Caco-2 (cell line): Measurements from ENCODE around the gene NT5C3B. TPM values are rescaled to one million over a fixed set of nuclear protein-coding genes. Genes with fewer than 3 reads are reported as not detected.

Source experiments
- BruUV-seq: library from RNA; stranded (reverse); fragments of 400-500 nt; replicated peaks from 2 replicates; lab custom pipeline; 2021; lab: Mats Ljungman, UMichigan
- CTCF ChIA-PET: fragments of 300-600 bp; sonication (Branson Sonifier 250); formaldehyde crosslinking; loops from one replicate; lab custom pipeline; 2022; ENCODE audit warnings: antibody characterized with exemption; lab: Charles Lee
- POLR2A ChIA-PET: fragments of 300-600 bp; sonication (Branson Sonifier 250); formaldehyde crosslinking; loops from one replicate; lab custom pipeline; 2022; ENCODE audit warnings: antibody characterized with exemption; lab: Charles Lee
- DNase-seq, 2 experiments: peaks; one replicate each; pipeline versions ENCODE4 v3.0.0 to v3.0.0-alpha.2; 2020 to 2022
- H3K27me3 ChIP-seq: replicated peaks from 2 replicates; pipeline ENCODE4 v1.6.0; 2011; ENCODE audit warnings: low read length; ENCODE audit not compliant: control insufficient read depth, insufficient read depth
- H3K36me3 ChIP-seq: 2 replicates; pipeline ENCODE4 v1.5.1; 2011; ENCODE audit warnings: low read length; ENCODE audit not compliant: control insufficient read depth, insufficient read depth
- H3K4me1 ChIP-seq: fragments of 250-450 bp; sonication (Bioruptor Pico); 2 replicates; pipeline ENCODE4 v1.5.1; 2020; ENCODE audit warnings: mild to moderate bottlenecking
- H3K4me3 ChIP-seq: 2 replicates; pipeline ENCODE4 v1.5.1; 2011; ENCODE audit warnings: low read depth, mild to moderate bottlenecking, control low read depth, low read length
- H3K9me3 ChIP-seq: fragments of 250-450 bp; sonication (Bioruptor Pico); 2 replicates; pipeline ENCODE4 v1.5.1; 2020; ENCODE audit warnings: mild to moderate bottlenecking, moderate library complexity
- H3K27ac Mint-ChIP-seq: one replicate; pipeline ENCODE4 v1.8.0; 2022; ENCODE audit warnings: mixed read lengths; ENCODE audit not compliant: unreplicated experiment
- H3K27me3 Mint-ChIP-seq: one replicate; pipeline ENCODE4 v1.8.0; 2022; ENCODE audit warnings: mixed read lengths; ENCODE audit not compliant: insufficient read depth, unreplicated experiment
- H3K36me3 Mint-ChIP-seq: one replicate; pipeline ENCODE4 v1.8.0; 2022; ENCODE audit warnings: mild to moderate bottlenecking, mixed read lengths; ENCODE audit not compliant: insufficient read depth, unreplicated experiment
- H3K4me1 Mint-ChIP-seq: one replicate; pipeline ENCODE4 v1.8.0; 2022; ENCODE audit warnings: low read depth, mixed read lengths; ENCODE audit not compliant: unreplicated experiment
- H3K4me3 Mint-ChIP-seq: one replicate; pipeline ENCODE4 v1.8.0; 2022; ENCODE audit warnings: mild to moderate bottlenecking, moderate library complexity, mixed read lengths; ENCODE audit not compliant: unreplicated experiment
- H3K9me3 Mint-ChIP-seq: one replicate; pipeline ENCODE4 v1.8.0; 2022; ENCODE audit warnings: mixed read lengths; ENCODE audit not compliant: unreplicated experiment
- CTCF ChIP-seq, 2 experiments: fragments of 200-600 bp in 1 of 2; IDR thresholded peaks; 1 replicate in 1 of 2; 2 replicates in 1 of 2; pipeline versions ENCODE4 v1.5.1 to v1.8.0; 2011 to 2022; ENCODE audit warnings: antibody characterized with exemption in 1 of 2, control low read depth in 1 of 2, inconsistent platforms in 1 of 2, low read depth in 1 of 2, low read length in 1 of 2, mild to moderate bottlenecking in 1 of 2, moderate library complexity in 1 of 2; ENCODE audit not compliant: insufficient read depth in 1 of 2, severe bottlenecking in 1 of 2, unreplicated experiment in 1 of 2
- intact Hi-C: fragments of 100-400 bp; cut with micrococcal nuclease; formaldehyde crosslinking; loops from one replicate; pipeline ENCODE4 v1.10.0; 2022; ENCODE audit not compliant: unreplicated experiment
- total RNA-seq: library from RNA; stranded (reverse); gene quantifications from 2 replicates; pipeline ENCODE4 v1.2.3, GENCODE V29; 2022

NT5C3B gene
- total RNA-seq, 1 experiment from 2014 or later = 94.5 TPM

GRCh38 chr17:41792845-41793783 is 42.9 kb downstream of the NT5C3B start:
- Mint-ChIP-seq H3K9me3 (no peaks in the 10 kb centered on the region), H3K36me3 (peaks cover 33% of the 10 kb centered on the region), H3K4me3 (peak overlapping the region; percentile 67), H3K27ac (peak overlapping the region; percentile 83), H3K4me1 (peaks cover 53% of the 10 kb centered on the region), H3K27me3 (no peaks in the 10 kb centered on the region)
- TSS peak; percentile 76 for BruUV-seq
- ChIA-PET POLR2A (interaction anchor here (0.8 to 2.5 kb wide), 9 partner anchors 7 to 224 kb away, joined by 3 to 44 read pairs (median 5); partner anchors contain the start of genes ACLY, DNAJC7, EIF1 and JUP), CTCF (interaction anchor here (0.6 to 4.4 kb wide), 9 partner anchors 8 to 134 kb away, joined by 3 to 45 read pairs (median 4); partner anchors contain the start of genes JUP and P3H4)
- peak overlapping the region; percentile 34 for H3K4me3 ChIP-seq
- H3K4me1 ChIP-seq = peaks cover 50% of the 10 kb centered on the region
- DNase-seq = peak; percentile 94 to 97
- intact Hi-C loops = loop anchor here (1.0 kb wide), 2 partner anchors 8 to 21 kb away; no protein-coding TSS in a partner anchor
- TF ChIP-seq CTCF (IDR thresholded peaks at IDR 0.05; ENCODE audit: insufficient read depth in 1 of 2, low read depth in 1 of 2, low read length in 1 of 2, severe bottlenecking in 1 of 2, unreplicated experiment in 1 of 2) = no peak
- no peaks in the 10 kb centered on the region for H3K36me3 ChIP-seq
- no peaks in the 10 kb centered on the region for H3K27me3 ChIP-seq
- no peaks in the 10 kb centered on the region for H3K9me3 ChIP-seq

- Mint-ChIP-seq H3K36me3 (peaks cover 55% of the 10 kb centered on the region), H3K27ac (peak overlapping the region; percentile 93), H3K27me3 (no peaks in the 10 kb centered on the region), H3K4me1 (peaks cover 40% of the 10 kb centered on the region), H3K4me3 (peak overlapping the region; percentile 74), H3K9me3 (no peaks in the 10 kb centered on the region)
- H3K4me1 ChIP-seq = peaks cover 22% of the 10 kb centered on the region
- no peaks in the 10 kb centered on the region for H3K27me3 ChIP-seq
- no peak overlapping the region for H3K4me3 ChIP-seq
- no peaks in the 10 kb centered on the region for H3K9me3 ChIP-seq
- no peak for TF ChIP-seq CTCF (IDR thresholded peaks at IDR 0.05; ENCODE audit: insufficient read depth in 1 of 2, low read depth in 1 of 2, low read length in 1 of 2, severe bottlenecking in 1 of 2, unreplicated experiment in 1 of 2)
- peaks cover 4% of the 10 kb centered on the region; the same call in 1 of the 2 replicates for H3K36me3 ChIP-seq
- no TSS peak for BruUV-seq
- CTCF ChIA-PET = interaction anchor here (0.6 to 4.4 kb wide), 21 partner anchors 8 to 396 kb away, joined by 3 to 169 read pairs (median 5); partner anchors contain the start of genes ACLY, EIF1, FKBP10 and KLHL11
- no peak for DNase-seq
- POLR2A ChIA-PET = interaction anchor here (0.5 to 3.4 kb wide), 20 partner anchors 7 to 1300 kb away, joined by 3 to 243 read pairs (median 4); partner anchors contain the start of genes ACLY, EIF1, FKBP10 and KLHL11
- intact Hi-C loops = loop anchor here (1.0 kb wide), 1 partner anchor 15 kb away; no protein-coding TSS in a partner anchor
Measured at GRCh38 chr17:41787021-41787418, 49.0 kb downstream of the NT5C3B start.
